ENCODE measurements around the gene AK3.

AK3 gene

DNA sequence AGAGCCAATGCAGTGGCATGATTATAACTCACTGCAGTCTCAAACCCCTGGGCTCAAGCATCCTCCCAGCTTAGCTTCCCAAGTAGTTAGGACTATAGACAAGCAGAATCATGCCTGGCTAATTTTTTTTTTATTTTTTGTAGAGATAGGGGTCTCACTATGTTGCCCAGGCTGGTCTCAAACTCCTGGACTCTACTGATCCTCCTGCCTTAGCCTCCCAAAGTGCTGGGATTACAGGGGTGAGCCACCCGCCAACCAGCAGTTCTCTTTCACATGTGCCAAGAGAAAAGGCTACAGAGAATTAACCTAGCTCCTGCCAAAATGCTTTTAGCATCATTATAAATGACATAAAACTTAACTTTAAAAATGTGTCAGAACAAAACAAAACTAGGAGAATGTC lies 8.1 kb downstream of the AK3 start:
- no peak overlapping the region for H3K4me2 ChIP-seq
- no peak overlapping the region for H2AFZ ChIP-seq (ENCODE audit: low read depth)
- H4K20me1 ChIP-seq (ENCODE audit: insufficient read depth), result no peaks in the 10 kb centered on the region
- no peak overlapping the region for H3K27ac ChIP-seq
- H3K79me2 ChIP-seq (ENCODE audit: insufficient read depth, low read depth), result peaks cover 44% of the 10 kb centered on the region
- no peak overlapping the region for H3K4me3 ChIP-seq (IDR thresholded peaks at IDR 0.05; ENCODE audit: insufficient read depth, low read depth, low read length)
- H3K4me1 ChIP-seq (ENCODE audit: low read depth, poor library complexity, severe bottlenecking), result no peaks in the 10 kb centered on the region
- TF ChIP-seq, protein P1, sequence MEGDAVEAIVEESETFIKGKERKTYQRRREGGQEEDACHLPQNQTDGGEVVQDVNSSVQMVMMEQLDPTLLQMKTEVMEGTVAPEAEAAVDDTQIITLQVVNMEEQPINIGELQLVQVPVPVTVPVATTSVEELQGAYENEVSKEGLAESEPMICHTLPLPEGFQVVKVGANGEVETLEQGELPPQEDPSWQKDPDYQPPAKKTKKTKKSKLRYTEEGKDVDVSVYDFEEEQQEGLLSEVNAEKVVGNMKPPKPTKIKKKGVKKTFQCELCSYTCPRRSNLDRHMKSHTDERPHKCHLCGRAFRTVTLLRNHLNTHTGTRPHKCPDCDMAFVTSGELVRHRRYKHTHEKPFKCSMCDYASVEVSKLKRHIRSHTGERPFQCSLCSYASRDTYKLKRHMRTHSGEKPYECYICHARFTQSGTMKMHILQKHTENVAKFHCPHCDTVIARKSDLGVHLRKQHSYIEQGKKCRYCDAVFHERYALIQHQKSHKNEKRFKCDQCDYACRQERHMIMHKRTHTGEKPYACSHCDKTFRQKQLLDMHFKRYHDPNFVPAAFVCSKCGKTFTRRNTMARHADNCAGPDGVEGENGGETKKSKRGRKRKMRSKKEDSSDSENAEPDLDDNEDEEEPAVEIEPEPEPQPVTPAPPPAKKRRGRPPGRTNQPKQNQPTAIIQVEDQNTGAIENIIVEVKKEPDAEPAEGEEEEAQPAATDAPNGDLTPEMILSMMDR (conservative IDR thresholded peaks at IDR 0.05; ENCODE audit: low read depth, low read length), result no peak
- H3K27me3 ChIP-seq (ENCODE audit: insufficient read depth, low read depth), result no peaks in the 10 kb centered on the region
- H3K36me3 ChIP-seq (ENCODE audit: insufficient read depth), result no peaks in the 10 kb centered on the region
- no peak overlapping the region for H3K9ac ChIP-seq

DNA sequence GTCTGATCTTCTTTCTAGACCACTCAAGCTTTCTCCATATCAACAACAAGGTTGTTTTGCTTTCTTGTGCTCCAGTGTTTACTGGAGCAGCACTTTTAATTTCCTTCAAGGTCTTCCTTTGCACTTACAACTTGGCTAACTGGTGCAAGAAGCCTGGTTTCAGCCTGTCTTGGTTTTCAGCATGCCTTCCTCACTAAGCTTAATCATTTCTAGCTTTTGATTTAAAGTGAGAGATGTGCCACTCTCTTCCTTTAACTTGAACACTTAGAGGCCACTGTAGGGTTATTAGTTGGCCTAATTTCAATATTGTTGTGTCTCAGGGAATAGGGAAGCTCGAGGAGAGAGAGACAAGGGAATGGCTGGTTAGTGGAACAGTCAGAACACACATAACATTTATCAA lies 13.4 kb downstream of the AK3 start:
- no peak overlapping the region for H3K9ac ChIP-seq
- H3K36me3 ChIP-seq (ENCODE audit: insufficient read depth), result no peaks in the 10 kb centered on the region
- peaks cover 21% of the 10 kb centered on the region; the same call in 1 of the 2 replicates for H3K79me2 ChIP-seq (ENCODE audit: insufficient read depth, low read depth)
- no peaks in the 10 kb centered on the region for H3K4me1 ChIP-seq (ENCODE audit: low read depth, poor library complexity, severe bottlenecking)
- no peaks in the 10 kb centered on the region for H4K20me1 ChIP-seq (ENCODE audit: insufficient read depth)
- no peaks in the 10 kb centered on the region for H3K27me3 ChIP-seq (ENCODE audit: insufficient read depth, low read depth)
- no peak overlapping the region for H3K27ac ChIP-seq
- TF ChIP-seq, protein P1 (conservative IDR thresholded peaks at IDR 0.05; ENCODE audit: low read depth, low read length), result no peak
- H3K4me2 ChIP-seq, result no peak overlapping the region
- no peak overlapping the region for H2AFZ ChIP-seq (ENCODE audit: low read depth)
- no peak overlapping the region for H3K4me3 ChIP-seq (IDR thresholded peaks at IDR 0.05; ENCODE audit: insufficient read depth, low read depth, low read length)

DNA sequence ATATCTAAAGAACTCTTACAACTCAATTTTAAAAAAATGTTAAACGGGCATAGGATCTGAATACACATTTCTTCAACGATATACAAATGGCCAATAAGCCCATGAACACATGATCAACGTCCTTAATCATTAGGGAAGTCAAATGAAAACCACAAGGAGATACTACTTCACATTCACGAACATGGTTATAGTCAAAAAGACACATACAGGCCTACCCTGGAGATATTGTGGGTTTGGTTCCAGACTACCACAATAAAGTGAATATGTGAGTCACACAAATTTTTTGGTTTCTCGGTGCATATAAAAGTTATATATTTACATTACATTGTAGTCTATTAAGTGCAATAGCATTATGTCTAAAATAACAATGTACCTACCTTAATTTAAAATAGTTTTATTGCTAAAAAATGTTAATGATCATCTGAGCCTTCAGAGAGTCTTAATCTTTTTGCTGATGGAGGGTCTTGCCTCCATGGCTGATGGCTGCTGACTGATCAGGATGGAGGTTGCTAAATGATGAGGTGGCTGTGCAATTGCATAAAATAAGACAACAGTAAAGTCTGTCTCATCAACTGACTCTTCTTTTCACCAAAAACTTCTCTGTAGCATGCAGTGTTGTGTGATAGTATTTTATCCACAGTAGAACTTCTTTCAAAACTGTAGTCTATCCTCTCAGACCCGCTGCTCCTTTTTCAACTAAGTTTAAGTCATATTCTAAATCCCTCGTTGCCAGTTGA lies 15.1 kb downstream of the AK3 start:
- no peaks in the 10 kb centered on the region for H3K36me3 ChIP-seq (ENCODE audit: insufficient read depth)
- TF ChIP-seq, protein P1 (conservative IDR thresholded peaks at IDR 0.05; ENCODE audit: low read depth, low read length), result no peak
- no peak overlapping the region for H3K27ac ChIP-seq
- no peaks in the 10 kb centered on the region for H3K4me1 ChIP-seq (ENCODE audit: low read depth, poor library complexity, severe bottlenecking)
- H4K20me1 ChIP-seq (ENCODE audit: insufficient read depth), result no peaks in the 10 kb centered on the region
- no peak overlapping the region for H3K4me2 ChIP-seq
- no peak overlapping the region for H3K4me3 ChIP-seq (IDR thresholded peaks at IDR 0.05; ENCODE audit: insufficient read depth, low read depth, low read length)
- H3K9ac ChIP-seq, result no peak overlapping the region
- no peaks in the 10 kb centered on the region for H3K27me3 ChIP-seq (ENCODE audit: insufficient read depth, low read depth)
- no peak overlapping the region for H2AFZ ChIP-seq (ENCODE audit: low read depth)
- H3K79me2 ChIP-seq (ENCODE audit: insufficient read depth, low read depth), result peaks cover 11% of the 10 kb centered on the region; the same call in 1 of the 2 replicates

DNA sequence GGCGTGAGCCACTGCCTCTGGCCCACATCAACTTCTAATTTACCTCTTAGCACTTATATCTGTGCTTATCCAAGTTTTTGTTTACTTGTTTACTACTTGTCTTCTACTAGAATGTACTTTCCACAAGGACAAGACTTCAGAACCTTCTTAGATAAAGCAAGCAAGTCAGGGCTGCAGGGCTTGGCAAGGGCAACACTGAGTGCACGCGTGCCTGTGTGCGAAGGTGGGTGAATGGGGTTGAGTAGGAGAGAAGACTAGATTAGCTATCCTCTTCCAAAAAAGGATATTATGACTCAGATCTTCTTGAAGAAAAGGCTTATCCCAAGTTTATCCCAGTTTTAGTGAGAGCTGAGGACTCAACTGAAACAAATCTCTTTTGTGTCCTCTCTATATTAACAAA lies 19.3 kb downstream of the AK3 start:
- no peak overlapping the region for H3K27ac ChIP-seq
- TF ChIP-seq, protein P1 (conservative IDR thresholded peaks at IDR 0.05; ENCODE audit: low read depth, low read length), result no peak
- peaks cover 6% of the 10 kb centered on the region; the same call in 1 of the 2 replicates for H3K36me3 ChIP-seq (ENCODE audit: insufficient read depth)

More for the DNA sequence above, 19.3 kb downstream of the AK3 start:
- H4K20me1 ChIP-seq (ENCODE audit: insufficient read depth), result no peaks in the 10 kb centered on the region
- H3K27me3 ChIP-seq (ENCODE audit: insufficient read depth, low read depth), result no peaks in the 10 kb centered on the region
- no peaks in the 10 kb centered on the region for H3K79me2 ChIP-seq (ENCODE audit: insufficient read depth, low read depth)
- H3K4me1 ChIP-seq (ENCODE audit: low read depth, poor library complexity, severe bottlenecking), result no peaks in the 10 kb centered on the region
- no peak overlapping the region for H3K9ac ChIP-seq
- no peak overlapping the region for H3K4me3 ChIP-seq (IDR thresholded peaks at IDR 0.05; ENCODE audit: insufficient read depth, low read depth, low read length)
- no peak overlapping the region for H2AFZ ChIP-seq (ENCODE audit: low read depth)
- H3K4me2 ChIP-seq, result no peak overlapping the region

Data from KMS-11 (cell line).